C4-2B (cell line): ENCODE data around the gene UGT2B10.

ENCODE experiments used
- H3K27ac ChIP-seq: fragments of 450-650 bp; 2 replicates; pipeline ENCODE4 v1.5.1; 2017
- ZFX ChIP-seq: fragments of 450-650 bp; IDR thresholded peaks from 2 replicates; pipeline ENCODE4 v1.6.1; 2017
- TF ChIP-seq, protein P1 (sequence below): fragments of 450-650 bp; conservative IDR thresholded peaks from 2 replicates; pipeline ENCODE4 v1.5.1; 2017; ENCODE audit warnings: mild to moderate bottlenecking

The UGT2B10 gene

GRCh38 chr4:68872643-68873502, 57.1 kb downstream of the UGT2B10 start:
- H3K27ac ChIP-seq: no peak overlapping the region
- no peak for TF ChIP-seq ZFX
- TF ChIP-seq, protein P1, sequence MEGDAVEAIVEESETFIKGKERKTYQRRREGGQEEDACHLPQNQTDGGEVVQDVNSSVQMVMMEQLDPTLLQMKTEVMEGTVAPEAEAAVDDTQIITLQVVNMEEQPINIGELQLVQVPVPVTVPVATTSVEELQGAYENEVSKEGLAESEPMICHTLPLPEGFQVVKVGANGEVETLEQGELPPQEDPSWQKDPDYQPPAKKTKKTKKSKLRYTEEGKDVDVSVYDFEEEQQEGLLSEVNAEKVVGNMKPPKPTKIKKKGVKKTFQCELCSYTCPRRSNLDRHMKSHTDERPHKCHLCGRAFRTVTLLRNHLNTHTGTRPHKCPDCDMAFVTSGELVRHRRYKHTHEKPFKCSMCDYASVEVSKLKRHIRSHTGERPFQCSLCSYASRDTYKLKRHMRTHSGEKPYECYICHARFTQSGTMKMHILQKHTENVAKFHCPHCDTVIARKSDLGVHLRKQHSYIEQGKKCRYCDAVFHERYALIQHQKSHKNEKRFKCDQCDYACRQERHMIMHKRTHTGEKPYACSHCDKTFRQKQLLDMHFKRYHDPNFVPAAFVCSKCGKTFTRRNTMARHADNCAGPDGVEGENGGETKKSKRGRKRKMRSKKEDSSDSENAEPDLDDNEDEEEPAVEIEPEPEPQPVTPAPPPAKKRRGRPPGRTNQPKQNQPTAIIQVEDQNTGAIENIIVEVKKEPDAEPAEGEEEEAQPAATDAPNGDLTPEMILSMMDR: no peak

- H3K27ac ChIP-seq: no peak overlapping the region
- TF ChIP-seq ZFX: no peak
- TF ChIP-seq, protein P1: no peak
Measured at GRCh38 chr4:68874507-68874906, 58.7 kb downstream of the UGT2B10 start.

GRCh38 chr4:68877555-68877954, 61.8 kb downstream of the UGT2B10 start:
- H3K27ac ChIP-seq: no peak overlapping the region
- TF ChIP-seq, protein P1: no peak
- TF ChIP-seq ZFX: no peak

GRCh38 chr4:68878048-68878447, 62.3 kb downstream of the UGT2B10 start:
- TF ChIP-seq, protein P1: no peak
- TF ChIP-seq ZFX: no peak
- no peak overlapping the region for H3K27ac ChIP-seq
